Measurements from ENCODE around the gene ATP10D. TPM values are rescaled to one million over a fixed set of nuclear protein-coding genes. Genes with fewer than 3 reads are reported as not detected.

The ATP10D gene
- total RNA-seq, 2 experiments from 2014 or later, result 3.7 to 4.1 TPM

DNA sequence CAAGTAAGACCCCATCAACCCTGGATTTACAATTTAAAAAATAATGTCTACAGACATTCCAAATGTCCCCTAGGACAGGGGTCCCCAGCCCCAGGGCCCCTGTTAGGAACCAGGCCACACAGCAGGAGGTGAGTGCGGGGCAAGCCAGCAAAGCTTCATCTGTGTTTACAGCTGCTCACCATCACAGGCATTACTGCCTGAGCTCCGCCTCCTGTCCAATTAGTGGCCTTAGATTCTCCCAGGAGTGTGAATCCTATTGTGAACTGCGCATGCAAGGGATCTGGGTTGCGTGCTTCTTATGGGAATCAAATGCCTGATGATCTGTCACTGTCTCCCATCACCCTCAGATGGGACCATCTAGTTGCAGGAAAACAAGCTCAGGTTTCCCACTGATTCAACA is 146.1 kb downstream of the ATP10D start:
- ChIA-PET POLR2A (no interaction called here), CTCF (no interaction called here)
- Mint-ChIP-seq H3K27ac (no peak overlapping the region), H3K4me3 (no peak overlapping the region), H3K4me1 (no peaks in the 10 kb centered on the region), H3K9me3 (no peaks in the 10 kb centered on the region), H3K27me3 (peaks cover 2% of the 10 kb centered on the region), H3K36me3 (ENCODE audit: low read depth) (no peaks in the 10 kb centered on the region)
- DNase-seq, result no peak

DNA sequence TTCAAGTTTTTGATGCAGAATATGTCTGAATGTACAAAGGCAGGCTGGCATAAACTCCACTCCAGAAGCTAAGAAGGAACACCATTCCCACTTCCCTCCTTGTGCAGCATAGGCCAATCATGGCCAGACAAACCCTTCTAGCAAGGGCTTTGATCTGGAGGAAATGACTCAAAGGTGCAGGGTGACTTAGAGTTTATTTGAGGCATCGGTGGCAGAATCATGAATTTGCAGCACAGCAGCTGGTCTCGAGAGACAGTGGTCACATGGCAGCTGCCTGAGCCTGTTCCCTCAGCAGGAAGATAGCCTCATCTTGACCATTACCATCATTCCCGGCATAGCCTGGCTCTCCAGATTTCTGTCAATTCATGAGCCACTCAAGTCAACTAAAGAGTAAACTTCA is 154.5 kb downstream of the ATP10D start:
- POLR2A ChIA-PET, result no interaction called here
- no peaks in the 10 kb centered on the region for H3K4me1 Mint-ChIP-seq
- CTCF ChIA-PET, result interaction anchor here (0.6 kb wide), 1 partner anchor 322 kb away, joined by 3 read pairs; no protein-coding TSS in a partner anchor

DNA sequence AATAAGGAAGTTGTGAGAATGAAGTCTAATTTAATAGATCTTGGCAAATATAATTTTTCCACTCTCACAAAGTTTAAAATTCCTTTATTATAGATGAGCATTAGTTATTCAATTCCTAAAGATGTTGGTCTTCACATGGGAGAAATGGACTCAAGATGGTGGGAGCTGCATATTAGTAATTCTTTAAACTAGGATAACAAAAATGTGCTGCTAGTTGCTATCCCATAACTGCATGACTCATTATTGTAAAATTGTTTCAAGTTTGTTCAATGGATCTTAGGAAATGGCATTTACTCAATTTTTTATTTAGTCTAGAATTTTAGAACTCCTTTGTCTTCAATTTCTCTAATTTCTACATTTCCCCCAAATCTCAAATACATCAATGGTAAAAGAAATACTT is 155.8 kb downstream of the ATP10D start:
- no peak overlapping the region for H3K4me3 Mint-ChIP-seq
- no peak overlapping the region for H3K27ac Mint-ChIP-seq
- H3K36me3 Mint-ChIP-seq (ENCODE audit: low read depth), result no peaks in the 10 kb centered on the region
- no peaks in the 10 kb centered on the region for H3K4me1 Mint-ChIP-seq
- peaks cover 7% of the 10 kb centered on the region for H3K9me3 Mint-ChIP-seq
- ChIA-PET POLR2A (no interaction called here), CTCF (no interaction called here)
- no peak for DNase-seq
- peaks cover 7% of the 10 kb centered on the region for H3K27me3 Mint-ChIP-seq

More for the DNA sequence above, 154.5 kb downstream of the ATP10D start:
- H3K9me3 Mint-ChIP-seq, result peaks cover 7% of the 10 kb centered on the region
- no peaks in the 10 kb centered on the region for H3K36me3 Mint-ChIP-seq (ENCODE audit: low read depth)
- peaks cover 9% of the 10 kb centered on the region for H3K27me3 Mint-ChIP-seq
- no peak for DNase-seq
- no peak overlapping the region for H3K27ac Mint-ChIP-seq
- no peak overlapping the region for H3K4me3 Mint-ChIP-seq

DNA sequence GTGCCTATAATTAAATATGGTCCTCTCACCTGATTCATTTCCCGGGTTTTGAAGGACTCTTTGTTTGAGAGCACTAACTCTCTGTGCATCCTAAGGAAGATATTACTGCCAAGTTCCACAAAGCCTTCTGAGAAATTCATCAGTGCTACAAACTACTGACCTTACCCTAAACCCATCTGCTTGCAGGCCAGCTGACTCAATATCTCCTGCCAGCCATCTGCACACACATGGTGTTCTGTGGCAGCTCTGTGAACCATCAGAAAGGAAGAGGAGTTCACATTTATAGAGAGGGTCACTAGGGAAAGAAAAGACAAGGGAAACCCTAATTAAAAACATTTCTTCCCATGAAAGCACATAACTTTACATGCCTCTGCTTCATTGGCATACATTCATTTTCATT is 156.7 kb downstream of the ATP10D start:
- CTCF ChIA-PET, result no interaction called here
- POLR2A ChIA-PET, result no interaction called here

DNA sequence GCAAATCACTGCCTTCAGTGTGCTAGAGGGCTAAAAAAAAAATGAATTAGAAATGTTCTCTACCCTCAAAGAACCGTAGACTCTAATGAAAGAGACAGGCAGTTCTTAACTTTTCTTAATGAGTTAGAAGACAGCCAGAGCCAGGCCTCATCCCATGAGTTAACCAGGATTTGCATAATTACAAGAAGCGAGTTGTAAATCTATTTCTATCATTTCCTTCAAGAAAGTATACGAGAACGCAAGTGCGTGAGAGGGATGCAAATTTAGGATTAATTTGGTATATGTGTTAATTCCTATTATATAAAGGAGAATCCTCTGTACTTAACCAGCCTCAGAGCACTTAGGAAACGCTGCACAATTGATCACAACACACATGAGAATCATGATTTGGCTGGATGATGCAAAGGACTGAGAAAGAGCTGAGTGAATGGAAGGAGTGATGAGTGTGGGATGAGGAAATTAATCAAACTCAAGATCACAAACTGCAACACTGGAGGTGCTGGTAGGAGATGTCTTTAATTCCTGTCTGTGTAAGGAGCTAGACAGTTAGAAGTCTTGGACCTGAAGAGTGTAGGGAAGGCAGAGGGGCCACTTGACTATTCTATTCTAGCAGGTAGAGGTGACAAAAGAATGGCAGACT is 157.2 kb downstream of the ATP10D start:
- DNase-seq, result no peak
- no peak overlapping the region for H3K4me3 Mint-ChIP-seq
- H3K27me3 Mint-ChIP-seq, result peaks cover 7% of the 10 kb centered on the region
- POLR2A ChIA-PET, result interaction anchor here (0.6 kb wide), 1 partner anchor 18 kb away, joined by 4 read pairs; no protein-coding TSS in a partner anchor
- H3K27ac Mint-ChIP-seq, result no peak overlapping the region
- CTCF ChIA-PET, result no interaction called here
- H3K4me1 Mint-ChIP-seq, result no peaks in the 10 kb centered on the region
- no peaks in the 10 kb centered on the region for H3K36me3 Mint-ChIP-seq (ENCODE audit: low read depth)
- H3K9me3 Mint-ChIP-seq, result peaks cover 2% of the 10 kb centered on the region

More for the DNA sequence above, 156.7 kb downstream of the ATP10D start:
- no peaks in the 10 kb centered on the region for H3K4me1 Mint-ChIP-seq
- DNase-seq, result no peak
- no peak overlapping the region for H3K27ac Mint-ChIP-seq
- H3K36me3 Mint-ChIP-seq (ENCODE audit: low read depth), result no peaks in the 10 kb centered on the region
- H3K9me3 Mint-ChIP-seq, result peaks cover 6% of the 10 kb centered on the region
- H3K27me3 Mint-ChIP-seq, result peaks cover 7% of the 10 kb centered on the region
- no peak overlapping the region for H3K4me3 Mint-ChIP-seq

Other genes starting within 250 kb of the ATP10D start
- gene COMMD8, start 21.6 kb upstream of the ATP10D start, total RNA-seq, result 10 to 100 TPM; 19.9 to 23.0 TPM